Thyroid gland (tissue), 4 donors: Measurements from ENCODE around the gene CREM. TPM values are rescaled to one million over a fixed set of nuclear protein-coding genes. Genes with fewer than 3 reads are reported as not detected.

Source experiments
- DNase-seq, 2 donors: peaks; one replicate each; pipeline ENCODE4 v3.0.0-alpha.2; 2019
- H3K27ac ChIP-seq, 3 donors: fragments of 200-600 bp; sonication (generic); 1 replicate in 2 of 3; 2 replicates in 1 of 3; pipeline ENCODE4 v1.5.1; 2016 to 2019; ENCODE audit warnings: mild to moderate bottlenecking in 1 of 3, moderate library complexity in 1 of 3
- H3K27me3 ChIP-seq: fragments of 200-600 bp; sonication (generic); one replicate; pipeline ENCODE4 v1.5.1; 2019
- H3K36me3 ChIP-seq, 2 donors: fragments of 200-600 bp; sonication (generic); one replicate each; pipeline ENCODE4 v1.5.1; 2016 to 2019
- H3K4me1 ChIP-seq, 2 donors: fragments of 200-600 bp; sonication (generic); one replicate each; pipeline ENCODE4 v1.5.1; 2017 to 2019
- H3K4me3 ChIP-seq, 3 donors: fragments of 200-600 bp; sonication (generic); replicated peaks in 1 of 3; 1 replicate in 2 of 3; 2 replicates in 1 of 3; pipeline ENCODE4 v1.5.1; 2016; ENCODE audit warnings: mild to moderate bottlenecking in 1 of 3
- H3K9me3 ChIP-seq: fragments of 200-600 bp; sonication (generic); one replicate; pipeline ENCODE4 v1.5.1; 2017
- CTCF ChIP-seq, 6 experiments: fragments of 200-600 bp in 3 of 6; fragments of 450-650 bp in 3 of 6; sonication (generic) in 3 of 6; IDR thresholded peaks; one replicate each; pipeline ENCODE4 v1.5.1; 2016 to 2019; ENCODE audit warnings: antibody characterized with exemption in 6 of 6, mild to moderate bottlenecking in 2 of 6, inconsistent platforms in 1 of 6, moderate library complexity in 1 of 6
- POLR2A ChIP-seq, 2 donors: fragments of 450-650 bp; IDR thresholded peaks; one replicate each; pipeline ENCODE4 v1.6.1; 2017; ENCODE audit warnings: antibody characterized with exemption in 2 of 2, mild to moderate bottlenecking in 2 of 2, moderate library complexity in 1 of 2
- WGBS, 2 donors: methylation state at CpG; one replicate each; pipeline ENCODE4 v1.1.5; 2017; 5-methylcytosine and 5-hydroxymethylcytosine counted together
- intact Hi-C: fragments of 100-400 bp; cut with DNase I; formaldehyde crosslinking; loops from one replicate; pipeline ENCODE4 v1.15.1; 2023
- total RNA-seq, 4 donors: library from RNA; depleted of rRNA; stranded (reverse); fragments of >200 nt; gene quantifications; one replicate each; pipeline ENCODE4 v1.2.3, GENCODE V29; 2016

Gene CREM
- total RNA-seq, 4 donors from 2014 or later: 39.9 to 64.4 (median 50.5) TPM

- no peaks in the 10 kb centered on the region for H3K36me3 ChIP-seq
- H3K27ac ChIP-seq: peak overlapping the region in 2 of 3 donors; percentile 10 to 34
- no peak overlapping the region for H3K4me3 ChIP-seq
- TF ChIP-seq CTCF (IDR thresholded peaks at IDR 0.05) (no peak), POLR2A (IDR thresholded peaks at IDR 0.05) (no peak)
- intact Hi-C loops: no loop called here
- 89 to 98% methylated on average over 5 to 6 of the region's 6 CpGs for WGBS, 2 donors
- no peaks in the 10 kb centered on the region for H3K27me3 ChIP-seq
- peaks cover 0 to 8% of the 10 kb centered on the region in 2 donors for H3K4me1 ChIP-seq
- DNase-seq: no peak
- H3K9me3 ChIP-seq: no peaks in the 10 kb centered on the region
These were observed 23.7 kb downstream of the CREM start for GRCh38 chr10:35150308-35150707.

- DNase-seq: no peak
These were observed 26.3 kb downstream of the CREM start for GRCh38 chr10:35152992-35153391.

GRCh38 chr10:35153716-35154115 is 27.1 kb downstream of the CREM start:
- 51 to 55% methylated on average over 4 of the region's 4 CpGs for WGBS, 2 donors
- Histone ChIP-seq H3K4me3 (no peak overlapping the region), H3K27me3 (no peaks in the 10 kb centered on the region), H3K36me3 (no peaks in the 10 kb centered on the region), H3K4me1 (peaks cover 0 to 8% of the 10 kb centered on the region in 2 donors), H3K9me3 (no peaks in the 10 kb centered on the region), H3K27ac (no peak overlapping the region)
- no peak for TF ChIP-seq CTCF (IDR thresholded peaks at IDR 0.05)
- TF ChIP-seq POLR2A (IDR thresholded peaks at IDR 0.05): no peak
- intact Hi-C loops: no loop called here
- no peak for DNase-seq

More at GRCh38 chr10:35152992-35153391, 26.3 kb downstream of the CREM start:
- H3K4me1 ChIP-seq: peaks cover 0 to 8% of the 10 kb centered on the region in 2 donors
- WGBS, 2 donors: 93 to 96% methylated on average over 3 of the region's 3 CpGs
- H3K9me3 ChIP-seq: no peaks in the 10 kb centered on the region
- intact Hi-C loops: no loop called here
- H3K27me3 ChIP-seq: no peaks in the 10 kb centered on the region
- H3K27ac ChIP-seq: no peak overlapping the region
- no peaks in the 10 kb centered on the region for H3K36me3 ChIP-seq
- no peak for TF ChIP-seq POLR2A (IDR thresholded peaks at IDR 0.05)
- TF ChIP-seq CTCF (IDR thresholded peaks at IDR 0.05): no peak
- H3K4me3 ChIP-seq: no peak overlapping the region

GRCh38 chr10:35160743-35161142 is 34.1 kb downstream of the CREM start:
- WGBS, 2 donors: 55 to 100% methylated on average over 1 of the region's 1 CpG
- Histone ChIP-seq H3K27ac (no peak overlapping the region), H3K4me3 (no peak overlapping the region), H3K27me3 (no peaks in the 10 kb centered on the region), H3K9me3 (no peaks in the 10 kb centered on the region), H3K36me3 (no peaks in the 10 kb centered on the region), H3K4me1 (no peaks in the 10 kb centered on the region)
- no peak for DNase-seq
- intact Hi-C loops: no loop called here
- TF ChIP-seq CTCF (IDR thresholded peaks at IDR 0.05): no peak
- no peak for TF ChIP-seq POLR2A (IDR thresholded peaks at IDR 0.05)

GRCh38 chr10:35161906-35162305 is 35.3 kb downstream of the CREM start:
- no peaks in the 10 kb centered on the region for H3K27me3 ChIP-seq
- no peak overlapping the region for H3K27ac ChIP-seq
- no peaks in the 10 kb centered on the region for H3K36me3 ChIP-seq
- TF ChIP-seq POLR2A (IDR thresholded peaks at IDR 0.05): no peak
- no peak for TF ChIP-seq CTCF (IDR thresholded peaks at IDR 0.05)
- 98 to 99% methylated on average over 2 of the region's 2 CpGs for WGBS, 2 donors
- H3K4me1 ChIP-seq: no peaks in the 10 kb centered on the region
- H3K9me3 ChIP-seq: no peaks in the 10 kb centered on the region
- no peak overlapping the region for H3K4me3 ChIP-seq
- no peak for DNase-seq
- intact Hi-C loops: no loop called here
